Panc1 (cell line): ENCODE results near the gene MAGI2. TPM values are rescaled to one million over a fixed set of nuclear protein-coding genes. Genes with fewer than 3 reads are reported as not detected.

ENCODE experiments used
- ATAC-seq: fragments of 200-7000 bp; cut with Tn5 transposase; 2 replicates; pipeline ENCODE4 v1.9.1; 2020; ENCODE audit warnings: mild to moderate bottlenecking, moderate library complexity
- BruUV-seq: library from RNA; stranded (reverse); fragments of 400-500 nt; replicated peaks from 2 replicates; lab custom pipeline; 2021; lab: Mats Ljungman, UMichigan
- CTCF ChIA-PET: fragments of 300-600 bp; sonication (Branson Sonifier 250); formaldehyde crosslinking; loops from one replicate; lab custom pipeline; 2022; ENCODE audit warnings: antibody characterized with exemption; lab: Charles Lee
- POLR2A ChIA-PET: fragments of 300-600 bp; sonication (Branson Sonifier 250); formaldehyde crosslinking; loops from one replicate; lab custom pipeline; 2022; ENCODE audit warnings: antibody characterized with exemption; lab: Charles Lee
- DNase-seq: peaks from one replicate; pipeline ENCODE4 v3.0.0-alpha.2; 2010; ENCODE audit warnings: low read depth, low spot score
- H3K27ac ChIP-seq: 2 replicates; pipeline ENCODE4 v1.5.1; 2011; ENCODE audit warnings: mild to moderate bottlenecking, low read length, inconsistent platforms
- H3K27me3 ChIP-seq: fragments of 200-500 bp; sonication (Bioruptor generic); 2 replicates; pipeline ENCODE4 v1.6.0; 2014; ENCODE audit warnings: low read length, inconsistent platforms; ENCODE audit not compliant: control insufficient read depth, insufficient read depth
- H3K36me3 ChIP-seq: fragments of 200-500 bp; sonication (Bioruptor generic); 2 replicates; pipeline ENCODE4 v1.5.1; 2014; ENCODE audit warnings: inconsistent platforms, mild to moderate bottlenecking, low read length, moderate library complexity; ENCODE audit not compliant: control insufficient read depth, insufficient read depth
- H3K4me1 ChIP-seq: 2 replicates; pipeline ENCODE4 v1.5.1; 2011; ENCODE audit warnings: inconsistent platforms, mild to moderate bottlenecking, low read length, moderate library complexity; ENCODE audit not compliant: control insufficient read depth, insufficient read depth
- H3K4me3 ChIP-seq, 2 experiments: 2 replicates each; pipeline ENCODE4 v1.5.1; 2011 to 2012; ENCODE audit warnings: low read depth in 2 of 2, low read length in 2 of 2, mild to moderate bottlenecking in 2 of 2, inconsistent platforms in 1 of 2, moderate library complexity in 1 of 2
- H3K9me3 ChIP-seq: fragments of 200-500 bp; sonication (Bioruptor generic); 2 replicates; pipeline ENCODE4 v1.5.1; 2014; ENCODE audit warnings: low read depth, mild to moderate bottlenecking, inconsistent platforms, low read length, moderate library complexity; ENCODE audit not compliant: control insufficient read depth, insufficient read depth
- POLR2AphosphoS5 ChIP-seq: IDR thresholded peaks from 2 replicates; pipeline ENCODE4 v1.6.1; 2012; ENCODE audit warnings: mild to moderate bottlenecking, low read depth, low read length, moderate library complexity
- SIN3A ChIP-seq: IDR thresholded peaks from 2 replicates; pipeline ENCODE4 v1.6.1; 2012; ENCODE audit warnings: low read depth, mild to moderate bottlenecking, low read length, moderate library complexity, borderline replicate concordance; ENCODE audit not compliant: insufficient read depth
- TCF7L2 ChIP-seq: IDR thresholded peaks from 2 replicates; pipeline ENCODE4 v1.6.1; 2011; ENCODE audit warnings: mild to moderate bottlenecking, low read depth, low read length, inconsistent platforms
- in situ Hi-C: cut with HindIII; loops from 2 replicates; pipeline ENCODE4 v1.10.0; 2016; ENCODE audit warnings: low sequenced_read_pairs, low pct_unique_long_range_greater_than_20kb
- intact Hi-C: fragments of 100-400 bp; cut with micrococcal nuclease; formaldehyde crosslinking; loops from one replicate; pipeline ENCODE4 v1.10.0; 2022; ENCODE audit not compliant: unreplicated experiment
- total RNA-seq: library from RNA; stranded (reverse); gene quantifications from one replicate; pipeline ENCODE4 v1.2.1, GENCODE V29; 2021; ENCODE audit not compliant: unreplicated experiment
- TF ChIP-seq, protein P1 (sequence below), 2 experiments: IDR thresholded peaks; 2 replicates each; pipeline ENCODE4 v1.6.1; 2011 to 2012; ENCODE audit warnings: low read depth in 2 of 2, control low read depth in 1 of 2, low read length in 1 of 2, mild to moderate bottlenecking in 1 of 2, moderate library complexity in 1 of 2; ENCODE audit not compliant: insufficient read depth in 1 of 2
- TF ChIP-seq, protein P2 (sequence below): fragments of 450-650 bp; IDR thresholded peaks from 2 replicates; pipeline ENCODE4 v1.5.1; 2017; ENCODE audit warnings: mild to moderate bottlenecking

The MAGI2 gene
- total RNA-seq, 1 experiment from 2014 or later, result 5.4 TPM

- ChIA-PET CTCF (no interaction called here), POLR2A (no interaction called here)
- H3K27ac ChIP-seq, result no peak overlapping the region
- no TSS peak for BruUV-seq
- no peaks in the 10 kb centered on the region for H3K27me3 ChIP-seq
- no peak for DNase-seq
- no peaks in the 10 kb centered on the region for H3K4me1 ChIP-seq
- intact Hi-C loops (loop anchor here (10.0 kb wide), 1 partner anchor 222 kb away; no protein-coding TSS in a partner anchor), in situ Hi-C loops (no loop called here)
- no peak for ATAC-seq
- H3K36me3 ChIP-seq, result no peaks in the 10 kb centered on the region
- no peaks in the 10 kb centered on the region for H3K9me3 ChIP-seq
- H3K4me3 ChIP-seq, result no peak overlapping the region
- TF ChIP-seq SIN3A (no peak), POLR2AphosphoS5 (no peak), TCF7L2 (no peak)
- TF ChIP-seq, protein P1, sequence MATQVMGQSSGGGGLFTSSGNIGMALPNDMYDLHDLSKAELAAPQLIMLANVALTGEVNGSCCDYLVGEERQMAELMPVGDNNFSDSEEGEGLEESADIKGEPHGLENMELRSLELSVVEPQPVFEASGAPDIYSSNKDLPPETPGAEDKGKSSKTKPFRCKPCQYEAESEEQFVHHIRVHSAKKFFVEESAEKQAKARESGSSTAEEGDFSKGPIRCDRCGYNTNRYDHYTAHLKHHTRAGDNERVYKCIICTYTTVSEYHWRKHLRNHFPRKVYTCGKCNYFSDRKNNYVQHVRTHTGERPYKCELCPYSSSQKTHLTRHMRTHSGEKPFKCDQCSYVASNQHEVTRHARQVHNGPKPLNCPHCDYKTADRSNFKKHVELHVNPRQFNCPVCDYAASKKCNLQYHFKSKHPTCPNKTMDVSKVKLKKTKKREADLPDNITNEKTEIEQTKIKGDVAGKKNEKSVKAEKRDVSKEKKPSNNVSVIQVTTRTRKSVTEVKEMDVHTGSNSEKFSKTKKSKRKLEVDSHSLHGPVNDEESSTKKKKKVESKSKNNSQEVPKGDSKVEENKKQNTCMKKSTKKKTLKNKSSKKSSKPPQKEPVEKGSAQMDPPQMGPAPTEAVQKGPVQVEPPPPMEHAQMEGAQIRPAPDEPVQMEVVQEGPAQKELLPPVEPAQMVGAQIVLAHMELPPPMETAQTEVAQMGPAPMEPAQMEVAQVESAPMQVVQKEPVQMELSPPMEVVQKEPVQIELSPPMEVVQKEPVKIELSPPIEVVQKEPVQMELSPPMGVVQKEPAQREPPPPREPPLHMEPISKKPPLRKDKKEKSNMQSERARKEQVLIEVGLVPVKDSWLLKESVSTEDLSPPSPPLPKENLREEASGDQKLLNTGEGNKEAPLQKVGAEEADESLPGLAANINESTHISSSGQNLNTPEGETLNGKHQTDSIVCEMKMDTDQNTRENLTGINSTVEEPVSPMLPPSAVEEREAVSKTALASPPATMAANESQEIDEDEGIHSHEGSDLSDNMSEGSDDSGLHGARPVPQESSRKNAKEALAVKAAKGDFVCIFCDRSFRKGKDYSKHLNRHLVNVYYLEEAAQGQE (IDR thresholded peaks at IDR 0.05; ENCODE audit: insufficient read depth in 1 of 2, low read depth in 2 of 2, low read length in 1 of 2), result no peak
- TF ChIP-seq, protein P2, sequence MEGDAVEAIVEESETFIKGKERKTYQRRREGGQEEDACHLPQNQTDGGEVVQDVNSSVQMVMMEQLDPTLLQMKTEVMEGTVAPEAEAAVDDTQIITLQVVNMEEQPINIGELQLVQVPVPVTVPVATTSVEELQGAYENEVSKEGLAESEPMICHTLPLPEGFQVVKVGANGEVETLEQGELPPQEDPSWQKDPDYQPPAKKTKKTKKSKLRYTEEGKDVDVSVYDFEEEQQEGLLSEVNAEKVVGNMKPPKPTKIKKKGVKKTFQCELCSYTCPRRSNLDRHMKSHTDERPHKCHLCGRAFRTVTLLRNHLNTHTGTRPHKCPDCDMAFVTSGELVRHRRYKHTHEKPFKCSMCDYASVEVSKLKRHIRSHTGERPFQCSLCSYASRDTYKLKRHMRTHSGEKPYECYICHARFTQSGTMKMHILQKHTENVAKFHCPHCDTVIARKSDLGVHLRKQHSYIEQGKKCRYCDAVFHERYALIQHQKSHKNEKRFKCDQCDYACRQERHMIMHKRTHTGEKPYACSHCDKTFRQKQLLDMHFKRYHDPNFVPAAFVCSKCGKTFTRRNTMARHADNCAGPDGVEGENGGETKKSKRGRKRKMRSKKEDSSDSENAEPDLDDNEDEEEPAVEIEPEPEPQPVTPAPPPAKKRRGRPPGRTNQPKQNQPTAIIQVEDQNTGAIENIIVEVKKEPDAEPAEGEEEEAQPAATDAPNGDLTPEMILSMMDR, result no peak
These were observed 500.4 kb downstream of the MAGI2 start for GRCh38 chr7:78953090-78953489.

DNA sequence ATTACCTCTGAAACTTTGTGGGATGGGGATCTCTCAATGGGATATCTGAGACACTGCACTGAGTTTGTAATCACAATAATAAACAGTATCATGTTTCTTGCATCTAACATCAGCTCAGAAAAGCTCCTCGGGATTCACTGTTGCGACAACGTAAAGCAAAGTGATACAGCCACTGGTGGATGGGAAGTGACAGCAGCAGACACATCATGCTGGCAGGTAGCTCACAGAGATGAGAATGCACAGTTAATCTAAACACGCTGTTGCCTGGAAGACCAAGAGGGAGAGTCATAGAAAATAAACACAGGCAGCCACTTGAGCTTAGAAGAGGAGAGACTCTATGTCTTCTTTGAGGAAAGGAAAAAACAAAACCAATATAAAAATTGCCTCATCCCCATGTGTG is 513.8 kb downstream of the MAGI2 start:
- CTCF ChIA-PET, result no interaction called here
- no peaks in the 10 kb centered on the region for H3K27me3 ChIP-seq
- no TSS peak for BruUV-seq
- TF ChIP-seq TCF7L2 (no peak), POLR2AphosphoS5 (no peak), SIN3A (no peak)
- TF ChIP-seq, protein P2, result no peak
- TF ChIP-seq, protein P1 (IDR thresholded peaks at IDR 0.05; ENCODE audit: insufficient read depth in 1 of 2, low read depth in 2 of 2, low read length in 1 of 2), result no peak
- DNase-seq (no peak), ATAC-seq (no peak)
- H3K36me3 ChIP-seq, result no peaks in the 10 kb centered on the region; the same call in 1 of the 2 replicates
- no peak overlapping the region for H3K27ac ChIP-seq
- in situ Hi-C loops, result no loop called here
- no peaks in the 10 kb centered on the region for H3K4me1 ChIP-seq
- no peak overlapping the region for H3K4me3 ChIP-seq
- POLR2A ChIA-PET, result no interaction called here
- no peaks in the 10 kb centered on the region for H3K9me3 ChIP-seq
- intact Hi-C loops, result no loop called here
